GM18868 (cell line): ENCODE data around the gene SCUBE1.

Source experiments
- ATAC-seq: cut with Tn5 transposase; IDR thresholded peaks from one replicate; pipeline ENCODE4 v1.9.1; 2021; ENCODE audit warnings: mild to moderate bottlenecking, moderate library complexity; ENCODE audit not compliant: unreplicated experiment

The SCUBE1 gene

GRCh38 chr22:43220625-43221380 is 122.4 kb downstream of the SCUBE1 start:
- no peak for ATAC-seq

GRCh38 chr22:43218786-43219185 is 124.4 kb downstream of the SCUBE1 start:
- ATAC-seq, result no peak

- ATAC-seq, result no peak
These were observed 125.7 kb downstream of the SCUBE1 start for GRCh38 chr22:43217285-43218030.

- no peak for ATAC-seq
These were observed 126.4 kb downstream of the SCUBE1 start for GRCh38 chr22:43216738-43217137.

- ATAC-seq, result no peak
These were observed 129.2 kb downstream of the SCUBE1 start for GRCh38 chr22:43213962-43214361.

- ATAC-seq, result no peak
These were observed 130.1 kb downstream of the SCUBE1 start for GRCh38 chr22:43213051-43213450.

- ATAC-seq, result no peak
These were observed 130.7 kb downstream of the SCUBE1 start for GRCh38 chr22:43212434-43212952.

- no peak for ATAC-seq
These were observed 131.2 kb downstream of the SCUBE1 start for GRCh38 chr22:43211941-43212433.

GRCh38 chr22:43210631-43211515 is 132.3 kb downstream of the SCUBE1 start:
- no peak for ATAC-seq

GRCh38 chr22:43209971-43210370 is 133.2 kb downstream of the SCUBE1 start:
- ATAC-seq, result no peak

GRCh38 chr22:43209523-43209890 is 133.7 kb downstream of the SCUBE1 start:
- no peak for ATAC-seq

- no peak for ATAC-seq
These were observed 134.3 kb downstream of the SCUBE1 start for GRCh38 chr22:43208703-43209522.

GRCh38 chr22:43207849-43208702 is 135.1 kb downstream of the SCUBE1 start:
- ATAC-seq, result no peak

GRCh38 chr22:43207386-43207785 is 135.8 kb downstream of the SCUBE1 start:
- ATAC-seq, result no peak

- ATAC-seq, result no peak
These were observed 136.5 kb downstream of the SCUBE1 start for GRCh38 chr22:43206509-43207161.

GRCh38 chr22:43205748-43206508 is 137.2 kb downstream of the SCUBE1 start:
- ATAC-seq, result no peak

- ATAC-seq, result no peak
These were observed 137.9 kb downstream of the SCUBE1 start for GRCh38 chr22:43205261-43205691.

- no peak for ATAC-seq
These were observed 139.6 kb downstream of the SCUBE1 start for GRCh38 chr22:43203471-43203981.
